NCI-H2227 (cell line): Measurements from ENCODE around the gene USP33.
A peak's percentile ranks its signal among the peaks of the same experiment; 100 is the strongest.
"Not testable (repeated sequence)": the region's sequence is repeated elsewhere in the genome, so short reads cannot be mapped to it uniquely, and the experiment has no call there.

ENCODE experiments used
- DNase-seq: peaks from one replicate; lab custom pipeline; 2025; ENCODE audit not compliant: unreplicated experiment; lab: John Stamatoyannopoulos, UW

Gene USP33

DNA sequence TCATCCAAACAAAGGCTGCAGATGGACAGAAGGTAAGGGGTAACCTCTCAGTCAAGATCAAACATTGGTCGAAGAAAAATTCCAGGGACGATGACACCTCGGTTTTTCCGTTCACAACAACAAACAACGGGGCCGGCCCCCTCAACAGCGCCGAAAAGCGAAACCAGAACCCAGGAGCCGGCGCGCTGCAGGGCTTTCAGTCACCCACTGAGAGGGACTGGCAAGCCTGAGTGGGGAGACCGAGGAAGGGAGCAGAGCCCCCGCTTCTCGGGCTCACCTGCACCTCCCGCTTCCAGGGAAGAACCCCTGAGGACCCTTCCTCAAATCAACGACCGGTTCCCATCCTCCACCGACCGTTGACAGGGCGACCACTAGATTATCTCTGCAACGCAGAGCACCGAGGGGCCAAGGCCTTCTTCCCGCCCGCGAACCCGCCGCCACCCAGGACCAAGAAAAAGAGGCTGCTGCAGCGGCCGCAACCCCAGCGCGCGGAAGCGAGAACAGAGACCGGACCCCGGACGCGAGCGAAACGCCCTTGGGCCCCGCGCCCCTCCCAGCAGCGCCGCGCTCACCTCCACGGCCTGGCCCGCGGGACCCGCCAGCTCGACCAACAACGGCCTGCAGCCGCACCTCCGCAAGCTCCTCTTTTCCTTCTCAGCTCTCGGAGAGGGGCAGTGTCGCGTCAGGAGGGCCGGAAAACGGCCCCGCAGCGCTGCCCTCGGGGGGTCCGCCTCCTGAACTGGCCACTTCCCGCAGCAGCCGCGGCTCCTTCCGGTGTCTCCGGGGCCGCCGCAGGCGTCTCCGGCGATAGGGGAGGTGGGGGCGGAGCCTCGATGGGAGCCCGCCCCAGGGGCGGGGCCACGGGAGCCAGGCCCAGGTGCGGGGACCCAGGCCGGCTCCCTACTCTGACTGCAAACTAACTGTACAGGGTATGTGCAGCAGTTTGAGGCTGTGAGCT, at the start of gene USP33:
USP33 (minus strand) TSS at position 782 of the 958 bp plus-strand sequence. CDS start 18,155 bp downstream, outside the sequence.
- DNase-seq: peak; percentile 94

DNA sequence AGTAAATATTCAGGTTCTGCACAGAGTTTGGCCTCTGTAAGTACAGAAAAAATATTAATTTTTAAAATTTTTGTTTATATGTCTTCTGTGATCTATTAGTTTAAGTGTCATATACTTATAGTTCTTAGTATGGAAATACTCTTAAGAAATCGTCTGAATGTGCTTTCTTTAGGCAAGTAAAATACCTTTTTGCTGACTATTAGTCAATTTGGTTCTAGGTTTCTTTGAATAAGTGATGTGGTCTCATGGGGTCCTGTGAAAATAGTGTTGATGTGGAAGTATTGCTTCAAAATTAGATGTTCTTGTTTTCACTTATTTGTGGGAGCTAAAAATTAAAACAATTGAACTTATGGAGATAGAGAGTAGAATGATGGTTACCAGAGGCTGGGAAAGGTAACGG, 43.7 kb upstream of the USP33 start:
- no peak for DNase-seq

DNA sequence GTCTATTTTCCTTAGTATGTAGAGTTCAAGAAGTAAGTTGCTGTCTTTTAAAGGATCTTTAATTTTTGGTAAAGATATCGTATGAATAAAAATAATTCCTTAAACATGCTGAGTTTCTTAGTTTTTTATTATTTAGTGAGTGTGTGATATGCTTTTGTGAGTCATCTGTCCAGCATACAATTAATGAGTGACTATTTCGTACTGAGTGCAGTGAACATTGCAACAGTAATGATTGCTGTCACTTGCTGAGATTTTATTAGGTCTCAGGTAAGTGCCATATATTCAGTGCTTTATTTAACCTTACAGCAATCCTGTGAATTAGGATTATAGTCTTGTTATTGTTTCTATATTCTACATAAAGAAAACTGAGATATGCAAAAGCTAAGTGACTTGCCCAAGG, 42.4 kb upstream of the USP33 start:
- DNase-seq: no peak

DNA sequence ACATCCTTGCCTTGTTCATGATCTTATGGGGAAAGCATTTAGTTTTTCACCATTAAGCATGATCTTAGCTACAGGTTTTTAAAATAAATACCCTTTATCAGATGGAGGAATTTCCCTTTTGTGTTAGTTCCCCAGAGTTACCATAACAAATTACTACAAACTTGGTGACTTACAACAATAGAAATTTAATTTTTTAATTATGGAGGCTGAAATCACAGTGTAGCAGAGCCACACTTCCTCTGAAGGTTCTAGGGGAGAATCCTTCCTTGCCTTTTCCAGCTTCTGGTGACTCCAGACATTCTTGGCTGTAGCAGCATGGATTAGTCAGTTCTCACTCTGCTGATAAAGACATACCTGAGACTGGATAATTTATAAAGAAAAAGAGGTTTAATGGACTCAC, 38.3 kb upstream of the USP33 start:
- no peak for DNase-seq

DNA sequence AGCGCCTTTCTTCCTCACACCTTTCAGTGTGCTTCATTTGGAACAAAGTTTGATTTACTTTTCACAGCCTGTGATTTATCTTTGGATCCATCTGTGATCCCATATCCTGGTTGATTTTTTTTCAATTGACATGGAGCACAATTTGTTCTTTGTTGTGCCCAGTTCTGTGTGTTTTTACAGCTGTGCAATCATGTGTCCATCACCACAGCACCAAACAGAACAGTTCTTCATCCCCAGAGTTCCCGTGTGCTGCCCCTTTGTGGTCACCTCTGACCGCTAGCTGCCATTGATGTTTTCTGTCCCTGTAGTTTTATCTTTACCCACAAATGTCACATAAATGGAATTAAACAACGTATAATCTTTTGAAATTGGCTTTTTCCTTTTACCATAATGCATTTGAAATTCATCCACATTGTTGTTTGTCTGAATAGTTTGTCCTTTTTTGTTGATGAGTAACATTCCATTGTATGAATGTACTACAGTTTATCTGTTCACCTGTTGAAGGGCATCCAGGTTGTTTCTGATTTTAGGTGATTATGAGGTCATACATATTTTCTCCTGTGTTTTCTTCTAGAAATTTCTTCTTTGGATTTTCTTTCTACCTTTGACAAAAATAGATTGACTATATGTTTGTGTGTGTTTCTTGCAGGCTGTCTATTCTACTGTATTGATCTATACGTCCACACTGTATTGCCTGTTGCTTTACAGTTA, 37.2 kb upstream of the USP33 start:
- DNase-seq: no peak

DNA sequence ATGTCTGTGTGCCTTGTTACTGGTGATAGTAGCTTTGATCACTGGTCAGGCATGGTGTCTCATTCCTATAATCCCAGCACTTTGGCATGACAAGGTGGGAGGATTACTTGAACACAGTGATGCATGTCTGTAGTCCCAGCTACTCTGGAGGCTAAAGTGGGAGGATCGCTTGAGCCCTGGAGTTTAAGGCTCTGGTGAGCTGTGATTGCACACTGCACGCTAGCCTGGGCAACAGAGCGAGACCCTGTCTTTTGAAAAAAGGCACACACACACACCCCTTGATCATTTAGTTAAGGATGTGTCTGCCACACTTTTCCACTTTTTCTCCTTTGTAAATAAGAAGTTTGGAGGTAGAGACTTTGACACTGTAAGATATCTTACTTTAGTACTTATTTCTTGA, 34.9 kb upstream of the USP33 start:
- DNase-seq: no peak

DNA sequence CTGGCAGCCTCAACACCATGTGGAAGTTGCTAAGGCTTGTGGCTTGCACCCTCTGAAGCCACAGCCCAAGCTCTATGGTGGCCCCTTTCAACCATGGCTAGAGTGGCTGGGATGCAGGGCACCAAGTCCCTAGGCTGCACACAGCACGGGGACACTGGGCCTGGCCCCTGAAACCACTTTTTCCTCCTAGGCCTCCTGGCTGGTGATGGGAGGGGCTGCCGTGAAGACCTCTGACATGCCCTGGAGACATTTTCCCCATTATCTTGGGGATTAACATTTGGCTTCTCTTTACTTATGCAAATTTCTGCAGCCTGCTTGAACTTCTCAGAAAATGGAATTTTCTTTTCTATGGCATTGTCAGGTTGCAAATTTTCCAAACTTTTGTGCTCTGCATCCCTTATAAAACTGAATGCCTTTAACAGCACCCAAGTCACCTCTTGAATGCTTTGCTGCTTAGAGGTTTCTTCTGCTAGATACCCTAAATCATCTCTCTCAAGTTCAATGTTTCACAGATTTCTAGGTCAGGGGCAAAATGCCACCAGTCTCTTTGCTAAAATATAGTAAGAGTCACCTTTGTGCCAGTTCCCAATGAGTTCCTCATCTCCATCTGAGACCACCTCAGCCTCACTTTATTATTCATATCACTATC, 26.6 kb upstream of the USP33 start:
- DNase-seq: not testable (repeated sequence)

DNA sequence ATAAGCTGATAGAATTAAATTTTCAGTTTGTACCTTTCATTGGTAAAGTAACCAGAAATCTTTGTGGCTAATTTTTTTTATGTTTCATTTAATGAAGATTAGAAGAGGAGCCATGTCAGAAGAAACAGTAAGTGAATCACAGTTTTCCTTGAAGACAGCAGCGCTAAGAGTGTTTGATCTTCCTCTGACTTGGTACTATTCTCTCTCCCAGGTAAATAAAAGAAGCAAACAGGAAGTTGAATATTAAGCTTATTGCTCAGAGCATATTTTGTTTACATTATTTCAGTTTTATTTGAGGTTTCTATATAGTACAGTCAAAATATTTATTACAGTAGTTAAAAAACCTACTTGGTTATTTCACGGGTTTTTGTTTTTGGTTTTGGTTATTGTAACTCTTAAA, 23.5 kb upstream of the USP33 start:
- DNase-seq: no peak

DNA sequence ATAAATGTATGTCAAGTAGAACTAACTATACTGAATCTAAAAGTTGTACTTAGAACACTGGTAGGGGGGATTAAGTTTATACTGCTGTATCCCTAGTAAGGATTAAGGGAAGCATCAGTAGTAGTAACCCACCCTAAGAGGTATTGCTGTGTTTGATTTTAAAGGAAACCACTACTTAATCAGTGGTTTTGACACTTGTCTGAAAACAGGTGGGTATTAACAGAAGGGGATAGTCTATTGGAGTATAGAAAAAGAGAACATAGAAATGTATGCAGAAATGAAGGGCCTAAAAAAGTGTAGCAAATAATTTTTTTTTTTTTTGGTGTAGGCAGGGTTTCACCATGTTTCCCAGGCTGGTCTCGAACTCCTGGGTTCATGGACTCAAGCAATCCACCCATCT, 22.0 kb upstream of the USP33 start:
- DNase-seq: no peak

DNA sequence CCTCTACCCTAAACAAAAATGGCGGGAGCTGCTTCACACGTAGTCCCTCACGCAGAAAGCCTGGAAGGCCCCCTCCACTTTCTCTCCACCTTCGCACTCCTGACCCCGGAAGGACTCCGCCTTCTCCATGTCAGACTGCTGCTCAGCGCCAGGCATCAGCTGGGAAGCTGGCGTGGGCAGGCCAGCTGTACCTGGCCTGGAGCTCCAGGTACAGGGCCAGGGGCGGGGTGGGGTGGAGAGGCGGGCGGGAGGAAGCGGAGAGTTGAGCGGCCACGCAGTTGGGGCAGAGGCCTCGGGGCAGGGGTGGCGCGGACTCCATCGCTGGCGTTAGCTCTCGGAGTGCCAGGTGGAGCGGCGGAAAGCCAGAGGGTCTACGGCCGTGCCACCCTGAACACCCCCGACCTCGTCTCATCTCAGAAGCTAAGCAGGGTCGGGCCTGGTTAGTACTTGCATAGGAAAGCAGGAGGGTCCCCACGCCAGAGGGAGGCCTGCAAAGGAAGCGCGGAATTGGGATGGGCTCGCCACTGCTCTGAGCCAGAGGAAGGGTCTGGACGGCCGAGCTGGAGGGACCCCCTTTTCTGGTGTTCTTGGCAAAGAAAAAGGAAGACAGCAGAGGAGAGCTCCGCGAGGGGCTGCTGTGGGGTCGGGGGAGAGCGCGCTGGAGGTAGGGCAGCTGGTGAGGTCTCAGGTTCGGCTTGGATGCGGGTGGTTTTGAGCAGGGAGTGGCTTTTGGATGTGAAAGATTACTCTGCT, 20.1 kb upstream of the USP33 start, which contains the start of gene MIGA1:
MIGA1 (plus strand) TSS at position 121 of the 753 bp plus-strand sequence. CDS start 3,604 bp downstream, outside the sequence.
- peak; percentile 92 for DNase-seq

DNA sequence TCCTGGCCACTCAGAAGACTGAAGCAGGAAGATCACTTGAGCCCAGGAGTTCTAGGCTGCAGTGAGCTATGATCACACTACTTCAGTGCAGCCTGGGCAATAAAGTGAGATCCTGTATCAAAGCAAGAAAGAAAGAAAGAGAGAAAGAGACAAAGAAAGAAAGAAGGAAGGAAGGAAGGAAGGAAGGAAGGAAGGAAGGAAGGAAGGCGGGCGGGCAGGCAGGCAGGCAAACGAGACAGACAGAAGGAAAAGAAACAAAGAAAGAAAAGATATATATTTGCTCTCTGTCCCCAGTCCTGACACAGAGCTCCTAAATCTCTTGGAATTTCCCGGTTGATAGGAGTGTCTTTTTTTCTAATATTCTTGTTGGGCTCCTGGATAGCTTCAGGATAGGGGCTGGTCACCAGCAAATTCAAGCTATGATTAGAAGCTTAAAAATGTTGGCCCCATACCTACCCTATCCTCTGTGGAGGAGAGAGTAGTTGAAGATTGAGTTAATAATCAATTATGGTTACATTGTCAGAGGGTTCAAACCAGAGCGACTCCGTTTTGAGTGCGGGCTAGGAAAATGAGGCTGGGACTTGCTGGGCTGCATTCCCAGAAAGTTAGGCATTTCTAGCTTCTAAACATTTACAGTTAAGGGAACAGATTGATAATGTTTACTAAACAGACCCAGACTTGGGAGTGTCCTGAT, 16.5 kb upstream of the USP33 start:
- no peak for DNase-seq

DNA sequence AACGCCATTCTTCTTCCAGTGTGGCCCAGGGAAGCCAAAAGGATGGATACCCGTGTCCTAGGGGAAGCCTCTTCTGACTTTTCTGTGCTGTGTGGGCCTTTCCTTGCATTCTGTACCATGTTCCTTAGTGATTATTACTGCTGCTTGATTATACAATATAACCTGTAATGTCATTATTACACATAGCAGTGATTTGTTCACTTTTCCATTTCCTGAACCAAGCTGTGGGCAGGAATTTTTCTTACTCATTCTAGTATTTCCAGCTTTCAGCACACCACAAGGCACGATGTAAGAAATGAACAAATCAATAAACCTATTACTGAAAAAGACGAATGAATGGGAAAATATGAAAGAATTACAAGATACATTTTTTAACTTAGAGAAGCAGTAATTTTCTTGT, 8.4 kb upstream of the USP33 start:
- no peak for DNase-seq

DNA sequence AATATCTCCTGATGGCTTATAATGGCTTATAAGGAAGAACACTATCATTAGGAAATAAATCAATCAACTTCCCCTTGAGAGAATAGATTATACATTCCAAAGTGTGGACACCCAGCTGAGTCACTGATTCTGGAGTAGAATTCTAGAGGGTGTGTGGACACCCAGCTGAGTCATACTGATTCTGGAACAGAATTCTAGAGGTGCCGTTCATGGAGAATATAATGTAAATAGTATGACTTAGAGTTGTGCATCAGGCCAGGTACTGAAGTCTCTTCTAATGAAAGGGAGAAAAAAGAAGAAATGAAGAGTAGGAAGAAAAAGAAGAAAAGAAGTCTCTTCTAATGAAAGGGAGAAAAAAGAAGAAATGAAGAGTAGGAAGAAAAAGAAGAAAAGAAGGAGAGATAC, 2.4 kb upstream of the USP33 start:
- no peak for DNase-seq

DNA sequence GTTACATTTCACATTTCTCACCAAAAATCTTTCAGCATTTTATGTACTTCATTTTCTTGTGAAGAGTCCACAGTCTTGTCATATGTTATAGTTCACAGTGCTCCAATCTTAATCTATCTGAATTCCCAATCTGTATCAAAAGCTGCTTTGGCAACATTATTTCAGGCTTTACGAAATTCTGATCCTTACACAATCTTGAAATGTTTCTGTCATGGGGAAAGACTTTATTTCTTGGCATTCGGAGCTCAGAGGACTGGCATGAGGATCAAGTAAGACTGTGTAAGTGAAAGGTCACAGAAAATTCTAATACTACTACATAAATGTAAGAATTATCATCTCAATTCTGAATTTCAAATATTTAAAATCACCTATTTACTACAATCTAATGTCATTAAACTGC, 2.0 kb downstream of the USP33 start:
- DNase-seq: no peak

DNA sequence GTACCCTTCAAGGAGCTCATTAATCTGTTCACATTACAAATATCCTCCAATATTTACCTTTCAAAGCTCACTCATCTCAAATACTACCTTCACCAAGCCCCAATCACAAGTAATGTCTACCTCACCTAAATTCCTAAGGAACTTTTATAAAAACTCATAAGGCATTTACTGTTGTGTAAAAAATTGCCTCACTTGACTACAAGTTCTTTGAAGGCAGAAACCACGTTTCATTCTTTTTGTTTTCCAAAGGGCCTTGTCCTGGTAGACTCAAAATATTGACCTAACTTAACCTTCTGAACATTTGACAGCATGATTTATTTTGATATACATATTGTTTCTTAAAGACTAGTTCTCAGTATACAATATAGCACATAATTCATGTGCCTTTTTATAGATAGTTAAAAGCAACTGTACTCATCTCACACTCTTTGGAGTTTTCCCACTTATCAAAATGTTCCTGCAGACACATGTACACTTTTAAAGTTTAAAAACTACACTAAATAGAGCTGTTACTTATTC, 2.5 kb downstream of the USP33 start:
- no peak for DNase-seq

DNA sequence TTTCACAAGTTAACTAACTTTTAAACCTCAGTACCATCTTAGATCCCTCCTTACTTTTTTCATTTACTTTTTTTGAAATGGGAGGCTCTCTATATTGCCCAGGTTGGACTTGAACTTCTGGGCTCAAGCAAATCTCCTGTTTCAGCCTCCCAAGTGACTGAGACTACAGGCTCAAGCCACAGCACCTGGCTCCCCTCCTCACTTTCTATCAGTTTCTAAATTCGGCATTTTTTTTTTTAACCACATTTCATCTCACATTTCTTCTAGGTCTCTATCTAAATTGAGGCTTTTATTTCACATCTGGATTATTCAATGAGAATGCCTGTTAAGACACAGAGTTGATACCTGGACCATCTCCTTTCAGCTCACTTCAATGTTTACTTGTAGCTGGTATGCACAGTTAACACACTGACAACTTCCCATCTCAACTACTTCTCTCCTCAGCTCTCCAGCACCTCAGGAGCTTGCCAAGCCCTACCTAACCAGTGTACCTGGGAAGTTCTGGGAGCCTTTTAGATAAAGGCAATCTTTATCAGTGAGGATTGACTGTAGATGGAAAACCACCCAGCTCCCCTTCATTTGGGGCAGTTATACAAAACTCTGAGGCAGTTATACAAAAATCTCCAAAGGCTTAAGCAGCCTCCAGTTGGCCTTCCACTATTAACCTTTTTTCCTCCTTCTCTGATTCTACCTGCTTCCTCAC, 3.4 kb downstream of the USP33 start:
- no peak for DNase-seq

DNA sequence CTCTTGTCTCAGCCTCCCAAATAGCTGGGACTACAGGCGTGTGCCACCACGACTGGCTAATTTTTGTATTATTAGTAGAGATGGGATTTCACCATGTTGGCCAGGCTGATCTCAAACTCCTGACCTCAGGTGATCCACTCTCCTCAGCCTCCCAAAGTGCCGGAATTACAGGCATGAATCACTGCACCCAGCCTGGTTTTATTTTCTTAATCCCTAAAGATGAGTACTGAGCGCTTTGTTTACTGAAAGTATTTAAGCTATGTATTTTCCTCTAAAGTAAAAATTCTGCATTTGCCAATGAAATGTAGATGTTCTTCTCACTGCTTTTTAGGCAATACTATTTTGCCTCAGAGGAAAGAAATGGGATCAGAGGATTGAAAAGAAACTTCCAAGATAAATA, 10.2 kb downstream of the USP33 start:
- DNase-seq: not testable (repeated sequence)

DNA sequence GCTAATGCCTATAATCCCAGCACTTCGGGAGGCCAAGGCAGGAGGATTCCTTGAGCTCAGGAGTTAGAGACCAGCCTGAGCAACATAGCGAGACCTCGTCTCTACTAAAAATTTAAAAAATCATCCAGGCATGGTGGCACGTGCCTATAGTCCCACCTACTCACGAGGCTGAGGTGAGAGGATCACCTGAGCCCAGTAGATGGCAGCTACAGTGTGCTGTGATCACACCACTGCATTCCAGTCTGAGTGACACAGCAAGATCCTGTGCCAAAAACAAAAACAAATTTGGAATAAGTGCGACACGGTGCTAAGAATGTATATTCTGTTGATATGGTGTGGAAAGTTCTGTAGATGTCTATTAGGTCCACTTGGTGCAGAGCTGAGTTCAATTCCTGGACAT, 15.1 kb downstream of the USP33 start:
- DNase-seq: no peak

DNA sequence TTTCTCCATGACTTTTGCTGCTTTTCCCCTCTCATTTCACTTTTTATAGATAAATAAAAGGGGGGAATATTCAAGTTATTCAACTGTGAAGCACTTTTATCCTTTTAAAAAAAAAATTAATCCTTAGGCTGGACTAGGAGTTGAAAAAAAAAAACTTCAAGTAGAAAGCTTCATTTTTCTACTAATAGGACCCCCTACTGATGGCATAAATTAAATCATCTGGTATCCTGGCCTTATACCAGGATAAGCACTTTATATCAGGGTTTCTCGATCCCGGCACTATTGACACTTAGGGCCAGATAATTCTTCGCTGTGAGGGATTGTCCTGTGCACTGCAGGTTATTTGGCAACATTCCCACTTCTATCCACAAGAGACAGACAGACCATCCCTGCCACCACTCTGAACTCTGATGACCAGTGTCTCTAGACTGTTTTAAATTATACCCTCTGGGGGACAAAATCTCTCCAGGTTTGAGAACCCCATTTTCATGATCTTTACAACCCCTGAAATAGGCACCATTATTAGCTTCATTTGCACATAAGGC, 17.6 kb downstream of the USP33 start:
- DNase-seq: peak; percentile 22
